ENCODE measurements around the gene YTHDC1. TPM values are rescaled to one million over a fixed set of nuclear protein-coding genes. Genes with fewer than 3 reads are reported as not detected.

The YTHDC1 gene
- total and polyA plus RNA-seq, 2 of the 4 experiments (the other 2 are of a cell fraction): 31.9 to 32.7 TPM

DNA sequence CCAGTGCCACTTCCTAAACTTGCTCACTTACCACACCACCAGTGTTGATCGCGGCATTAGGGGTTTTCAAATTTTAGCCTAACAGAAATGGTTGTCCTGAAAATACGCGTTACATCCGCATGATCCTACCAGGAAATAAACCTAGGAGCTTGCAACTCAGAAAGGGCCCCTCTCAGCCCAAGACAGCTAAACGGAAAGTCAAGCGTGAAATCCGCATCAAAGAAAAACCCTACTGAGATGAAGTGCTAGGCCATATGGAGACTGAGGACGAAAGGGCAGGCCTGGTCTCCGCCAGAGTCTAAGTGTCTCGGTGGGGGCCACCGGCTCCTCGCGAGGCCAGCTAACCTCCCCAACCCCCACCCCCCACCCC lies 626 bp downstream of the YTHDC1 start:
- peak overlapping the region; percentile 71 for H3K4ac ChIP-seq (ENCODE audit: low read depth, low read length)
- peak overlapping the region; percentile 47 for H2AK5ac ChIP-seq (ENCODE audit: low read depth, low read length)
- BruUV-seq (replicated peaks): no TSS peak
- peak overlapping the region; percentile 75 for H2AK9ac ChIP-seq (replicated peaks; ENCODE audit: low read depth, low read length, poor library complexity)
- intact Hi-C loops (cut with micrococcal nuclease) (loop anchor here (2.0 kb wide), 1 partner anchor 76 kb away; no protein-coding TSS in a partner anchor), dilution Hi-C loops (cut with HindIII; ENCODE audit: low sequenced_read_pairs, unreplicated experiment) (no loop called here), in situ Hi-C loops (cut with MboI; ENCODE audit: low sequenced_read_pairs) (no loop called here)
- DNase-seq (peak; percentile 23), ATAC-seq (ENCODE audit: low read depth) (peak; percentile 23)
- peak overlapping the region; percentile 96 for H2AFZ ChIP-seq (replicated peaks; ENCODE audit: low read length, poor library complexity)
- H2BK15ac ChIP-seq (ENCODE audit: low read depth, low read length): no peak overlapping the region
- no peaks in the 10 kb centered on the region for H3K36me3 ChIP-seq (ENCODE audit: control insufficient read depth, insufficient read depth, low read length)
- CTCF ChIA-PET: interaction anchor here (1.0 kb wide), 1 partner anchor 25 kb away, joined by 6 read pairs; no protein-coding TSS in a partner anchor
- no peaks in the 10 kb centered on the region; the same call in 1 of the 2 replicates for H3K9me1 ChIP-seq (ENCODE audit: insufficient read depth, low read length)
- H2BK20ac ChIP-seq (ENCODE audit: low read depth, low read length): no peak overlapping the region
- peaks cover 50% of the 10 kb centered on the region for H4K20me1 ChIP-seq (ENCODE audit: insufficient read depth, low read length)
- TF ChIP-seq, protein P1, sequence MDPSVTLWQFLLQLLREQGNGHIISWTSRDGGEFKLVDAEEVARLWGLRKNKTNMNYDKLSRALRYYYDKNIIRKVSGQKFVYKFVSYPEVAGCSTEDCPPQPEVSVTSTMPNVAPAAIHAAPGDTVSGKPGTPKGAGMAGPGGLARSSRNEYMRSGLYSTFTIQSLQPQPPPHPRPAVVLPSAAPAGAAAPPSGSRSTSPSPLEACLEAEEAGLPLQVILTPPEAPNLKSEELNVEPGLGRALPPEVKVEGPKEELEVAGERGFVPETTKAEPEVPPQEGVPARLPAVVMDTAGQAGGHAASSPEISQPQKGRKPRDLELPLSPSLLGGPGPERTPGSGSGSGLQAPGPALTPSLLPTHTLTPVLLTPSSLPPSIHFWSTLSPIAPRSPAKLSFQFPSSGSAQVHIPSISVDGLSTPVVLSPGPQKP (IDR thresholded peaks at IDR 0.05; ENCODE audit: borderline replicate concordance, low read depth, low read length): no peak
- TF ChIP-seq MXI1 (IDR thresholded peaks at IDR 0.05; ENCODE audit: borderline replicate concordance, low read depth, low read length) (no peak), MAZ (IDR thresholded peaks at IDR 0.05; ENCODE audit: borderline replicate concordance, low read depth, low read length) (peak; percentile 42; the same call in 1 of the 2 replicates), CEBPB (IDR thresholded peaks at IDR 0.05; ENCODE audit: low read depth, low read length) (no peak), MAFK (IDR thresholded peaks at IDR 0.05; ENCODE audit: low read depth, low read length) (no peak), CHD1 (IDR thresholded peaks at IDR 0.05; ENCODE audit: low read depth, low read length) (peak; percentile 4; the same call in 1 of the 2 replicates), RCOR1 (IDR thresholded peaks at IDR 0.05; ENCODE audit: insufficient replicate concordance, low read length) (no peak), POLR2A (IDR thresholded peaks at IDR 0.05; ENCODE audit: low read depth, low read length) (no peak), RFX5 (IDR thresholded peaks at IDR 0.05; ENCODE audit: low read depth, low read length) (no peak)
- TF ChIP-seq, protein P2, sequence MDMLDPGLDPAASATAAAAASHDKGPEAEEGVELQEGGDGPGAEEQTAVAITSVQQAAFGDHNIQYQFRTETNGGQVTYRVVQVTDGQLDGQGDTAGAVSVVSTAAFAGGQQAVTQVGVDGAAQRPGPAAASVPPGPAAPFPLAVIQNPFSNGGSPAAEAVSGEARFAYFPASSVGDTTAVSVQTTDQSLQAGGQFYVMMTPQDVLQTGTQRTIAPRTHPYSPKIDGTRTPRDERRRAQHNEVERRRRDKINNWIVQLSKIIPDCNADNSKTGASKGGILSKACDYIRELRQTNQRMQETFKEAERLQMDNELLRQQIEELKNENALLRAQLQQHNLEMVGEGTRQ (IDR thresholded peaks at IDR 0.05; ENCODE audit: low read depth, low read length): no peak
- TF ChIP-seq, protein P3, sequence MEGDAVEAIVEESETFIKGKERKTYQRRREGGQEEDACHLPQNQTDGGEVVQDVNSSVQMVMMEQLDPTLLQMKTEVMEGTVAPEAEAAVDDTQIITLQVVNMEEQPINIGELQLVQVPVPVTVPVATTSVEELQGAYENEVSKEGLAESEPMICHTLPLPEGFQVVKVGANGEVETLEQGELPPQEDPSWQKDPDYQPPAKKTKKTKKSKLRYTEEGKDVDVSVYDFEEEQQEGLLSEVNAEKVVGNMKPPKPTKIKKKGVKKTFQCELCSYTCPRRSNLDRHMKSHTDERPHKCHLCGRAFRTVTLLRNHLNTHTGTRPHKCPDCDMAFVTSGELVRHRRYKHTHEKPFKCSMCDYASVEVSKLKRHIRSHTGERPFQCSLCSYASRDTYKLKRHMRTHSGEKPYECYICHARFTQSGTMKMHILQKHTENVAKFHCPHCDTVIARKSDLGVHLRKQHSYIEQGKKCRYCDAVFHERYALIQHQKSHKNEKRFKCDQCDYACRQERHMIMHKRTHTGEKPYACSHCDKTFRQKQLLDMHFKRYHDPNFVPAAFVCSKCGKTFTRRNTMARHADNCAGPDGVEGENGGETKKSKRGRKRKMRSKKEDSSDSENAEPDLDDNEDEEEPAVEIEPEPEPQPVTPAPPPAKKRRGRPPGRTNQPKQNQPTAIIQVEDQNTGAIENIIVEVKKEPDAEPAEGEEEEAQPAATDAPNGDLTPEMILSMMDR (conservative IDR thresholded peaks at IDR 0.05; ENCODE audit: low read depth, low read length): no peak
- peak overlapping the region; percentile 78 for H3K4me3 ChIP-seq (ENCODE audit: insufficient read depth, low read depth, low read length)
- peak overlapping the region; percentile 86 for H3K27ac ChIP-seq (ENCODE audit: insufficient read depth, low read length)
- no peaks in the 10 kb centered on the region for H3K9me3 ChIP-seq (ENCODE audit: control insufficient read depth, insufficient read depth, low read length)
- POLR2A ChIA-PET (ENCODE audit: unreplicated experiment): no interaction called here
- peaks cover 3% of the 10 kb centered on the region for H3K4me1 ChIP-seq (ENCODE audit: control insufficient read depth, insufficient read depth, low read length)
- H3K14ac ChIP-seq (replicated peaks; ENCODE audit: low read depth, low read length): peak overlapping the region; percentile 89
- WGBS, 2 experiments (ENCODE audit: extremely low coverage in 2 of 2, insufficient read length in 1 of 2): no CpG with 5 or more reads among the region's 14 CpGs
- peaks cover 0 to 17% of the 10 kb centered on the region in 2 experiments; a peak in 2 of 4 replicates for H3K79me1 ChIP-seq (ENCODE audit: low read depth in 1 of 2, low read length in 2 of 2)
- peak overlapping the region; percentile 66 for H4K5ac ChIP-seq (ENCODE audit: low read depth, low read length)
- H4K8ac ChIP-seq (ENCODE audit: low read depth in 2 of 2, low read length in 2 of 2): peak overlapping the region; percentile 90 to 98; a peak in 3 of 4 replicates
- H3K27me3 ChIP-seq (ENCODE audit: control insufficient read depth, insufficient read depth, low read length): no peaks in the 10 kb centered on the region
- peak overlapping the region; percentile 84 for H3K23ac ChIP-seq (ENCODE audit: low read depth, low read length)
- H3K4me2 ChIP-seq (ENCODE audit: low read depth, low read length): peak overlapping the region; percentile 99
- H3K56ac ChIP-seq (ENCODE audit: extremely low read depth, insufficient read depth, low read length): peak overlapping the region; percentile 91
- H2BK120ac ChIP-seq (ENCODE audit: low read depth, low read length): peak overlapping the region; percentile 35; the same call in 1 of the 2 replicates
- H4K91ac ChIP-seq (ENCODE audit: insufficient read depth, low read depth, low read length): peak overlapping the region; percentile 64
- H3K9ac ChIP-seq (ENCODE audit: low read depth, low read length): peak overlapping the region; percentile 95
- peak overlapping the region; percentile 50 for H3K18ac ChIP-seq (ENCODE audit: low read depth, low read length)
- peak overlapping the region; percentile 88 for H2BK5ac ChIP-seq (ENCODE audit: low read depth, low read length, poor library complexity, severe bottlenecking)

All from IMR-90 (cell line).